Dendritic cell treated with granulocyte-macrophage colony-stimulating factor and Interleukin-4, amounts not matched to agents 40 ng/mL and 50 ng/mL, for 4 days (primary cell): Measurements from ENCODE around the gene KIF6.

Experiments
- H3K27ac Mint-ChIP-seq: one replicate; pipeline ENCODE4 v1.8.0; 2022; ENCODE audit warnings: mild to moderate bottlenecking, mixed read lengths
- H3K27me3 Mint-ChIP-seq: one replicate; pipeline ENCODE4 v1.8.0; 2022; ENCODE audit warnings: mild to moderate bottlenecking, mixed read lengths
- H3K36me3 Mint-ChIP-seq: one replicate; pipeline ENCODE4 v1.8.0; 2022; ENCODE audit warnings: low read depth, mixed read lengths
- H3K4me1 Mint-ChIP-seq: one replicate; pipeline ENCODE4 v1.8.0; 2022; ENCODE audit warnings: low read depth, mixed read lengths
- H3K4me3 Mint-ChIP-seq: one replicate; pipeline ENCODE4 v1.8.0; 2022; ENCODE audit warnings: mild to moderate bottlenecking, moderate library complexity, mixed read lengths
- H3K9me3 Mint-ChIP-seq: one replicate; pipeline ENCODE4 v1.8.0; 2022; ENCODE audit warnings: mixed read lengths
- intact Hi-C: fragments of 100-400 bp; cut with micrococcal nuclease; formaldehyde crosslinking; loops from one replicate; pipeline ENCODE4 v1.15.0; 2022

Gene KIF6

GRCh38 chr6:39430446-39430845 is 294.8 kb downstream of the KIF6 start:
- Mint-ChIP-seq H3K27ac (no peak overlapping the region), H3K4me3 (no peak overlapping the region), H3K36me3 (no peaks in the 10 kb centered on the region), H3K9me3 (no peaks in the 10 kb centered on the region), H3K27me3 (peaks cover 1% of the 10 kb centered on the region), H3K4me1 (peaks cover 11% of the 10 kb centered on the region)
- intact Hi-C loops: no loop called here

- H3K4me1 Mint-ChIP-seq: peaks cover 11% of the 10 kb centered on the region
- H3K4me3 Mint-ChIP-seq: no peak overlapping the region
- H3K27ac Mint-ChIP-seq: no peak overlapping the region
- no peaks in the 10 kb centered on the region for H3K27me3 Mint-ChIP-seq
- intact Hi-C loops: no loop called here
- H3K9me3 Mint-ChIP-seq: no peaks in the 10 kb centered on the region
- no peaks in the 10 kb centered on the region for H3K36me3 Mint-ChIP-seq
These were observed 296.4 kb downstream of the KIF6 start for GRCh38 chr6:39428816-39429215.

GRCh38 chr6:39428152-39428551 is 297.1 kb downstream of the KIF6 start:
- peaks cover 11% of the 10 kb centered on the region for H3K4me1 Mint-ChIP-seq
- no peaks in the 10 kb centered on the region for H3K36me3 Mint-ChIP-seq
- H3K4me3 Mint-ChIP-seq: no peak overlapping the region
- no peaks in the 10 kb centered on the region for H3K9me3 Mint-ChIP-seq
- no peaks in the 10 kb centered on the region for H3K27me3 Mint-ChIP-seq
- H3K27ac Mint-ChIP-seq: no peak overlapping the region
- intact Hi-C loops: no loop called here

- intact Hi-C loops: no loop called here
These were observed 299.1 kb downstream of the KIF6 start for GRCh38 chr6:39426073-39426456.

GRCh38 chr6:39425346-39426072 is 299.7 kb downstream of the KIF6 start:
- Mint-ChIP-seq H3K27ac (no peak overlapping the region), H3K36me3 (no peaks in the 10 kb centered on the region), H3K4me1 (peaks cover 11% of the 10 kb centered on the region), H3K9me3 (no peaks in the 10 kb centered on the region), H3K4me3 (no peak overlapping the region), H3K27me3 (peaks cover 3% of the 10 kb centered on the region)
- intact Hi-C loops: no loop called here

More at GRCh38 chr6:39426073-39426456, 299.1 kb downstream of the KIF6 start:
- Mint-ChIP-seq H3K4me1 (peaks cover 11% of the 10 kb centered on the region), H3K27ac (no peak overlapping the region), H3K27me3 (peaks cover 3% of the 10 kb centered on the region), H3K36me3 (no peaks in the 10 kb centered on the region), H3K4me3 (no peak overlapping the region), H3K9me3 (no peaks in the 10 kb centered on the region)

- no peak overlapping the region for H3K4me3 Mint-ChIP-seq
- H3K27ac Mint-ChIP-seq: no peak overlapping the region
- H3K9me3 Mint-ChIP-seq: no peaks in the 10 kb centered on the region
- peaks cover 3% of the 10 kb centered on the region for H3K27me3 Mint-ChIP-seq
- H3K4me1 Mint-ChIP-seq: peaks cover 11% of the 10 kb centered on the region
- intact Hi-C loops: no loop called here
- H3K36me3 Mint-ChIP-seq: no peaks in the 10 kb centered on the region
These were observed 300.4 kb downstream of the KIF6 start for GRCh38 chr6:39424831-39425230.

- Mint-ChIP-seq H3K9me3 (no peaks in the 10 kb centered on the region), H3K4me3 (no peak overlapping the region), H3K4me1 (no peaks in the 10 kb centered on the region), H3K27me3 (peaks cover 3% of the 10 kb centered on the region), H3K36me3 (no peaks in the 10 kb centered on the region), H3K27ac (no peak overlapping the region)
- intact Hi-C loops: no loop called here
These were observed 303.0 kb downstream of the KIF6 start for GRCh38 chr6:39422238-39422637.

GRCh38 chr6:39421383-39422225 is 303.6 kb downstream of the KIF6 start:
- Mint-ChIP-seq H3K36me3 (no peaks in the 10 kb centered on the region), H3K9me3 (no peaks in the 10 kb centered on the region), H3K27ac (no peak overlapping the region), H3K27me3 (peaks cover 3% of the 10 kb centered on the region), H3K4me1 (no peaks in the 10 kb centered on the region), H3K4me3 (no peak overlapping the region)
- intact Hi-C loops: no loop called here

GRCh38 chr6:39420300-39421265 is 304.6 kb downstream of the KIF6 start:
- Mint-ChIP-seq H3K9me3 (no peaks in the 10 kb centered on the region), H3K27ac (no peak overlapping the region), H3K4me1 (no peaks in the 10 kb centered on the region), H3K4me3 (no peak overlapping the region), H3K36me3 (no peaks in the 10 kb centered on the region), H3K27me3 (peaks cover 3% of the 10 kb centered on the region)
- intact Hi-C loops: no loop called here

- Mint-ChIP-seq H3K4me1 (no peaks in the 10 kb centered on the region), H3K27me3 (peaks cover 3% of the 10 kb centered on the region), H3K27ac (no peak overlapping the region), H3K9me3 (no peaks in the 10 kb centered on the region), H3K36me3 (no peaks in the 10 kb centered on the region), H3K4me3 (no peak overlapping the region)
- intact Hi-C loops: no loop called here
These were observed 305.6 kb downstream of the KIF6 start for GRCh38 chr6:39419607-39420006.

GRCh38 chr6:39417440-39417839 is 307.8 kb downstream of the KIF6 start:
- no peaks in the 10 kb centered on the region for H3K4me1 Mint-ChIP-seq
- H3K9me3 Mint-ChIP-seq: no peaks in the 10 kb centered on the region
- no peak overlapping the region for H3K4me3 Mint-ChIP-seq
- H3K27ac Mint-ChIP-seq: no peak overlapping the region
- H3K36me3 Mint-ChIP-seq: no peaks in the 10 kb centered on the region
- intact Hi-C loops: no loop called here
- H3K27me3 Mint-ChIP-seq: peaks cover 3% of the 10 kb centered on the region

GRCh38 chr6:39416728-39417127 is 308.5 kb downstream of the KIF6 start:
- intact Hi-C loops: no loop called here
- H3K4me3 Mint-ChIP-seq: no peak overlapping the region

GRCh38 chr6:39416026-39416425 is 309.2 kb downstream of the KIF6 start:
- H3K4me1 Mint-ChIP-seq: no peaks in the 10 kb centered on the region
- no peak overlapping the region for H3K4me3 Mint-ChIP-seq
- H3K27ac Mint-ChIP-seq: no peak overlapping the region
- no peaks in the 10 kb centered on the region for H3K36me3 Mint-ChIP-seq
- no peaks in the 10 kb centered on the region for H3K9me3 Mint-ChIP-seq
- H3K27me3 Mint-ChIP-seq: no peaks in the 10 kb centered on the region
- intact Hi-C loops: no loop called here

More at GRCh38 chr6:39416728-39417127, 308.5 kb downstream of the KIF6 start:
- no peaks in the 10 kb centered on the region for H3K9me3 Mint-ChIP-seq
- no peaks in the 10 kb centered on the region for H3K27me3 Mint-ChIP-seq
- H3K4me1 Mint-ChIP-seq: no peaks in the 10 kb centered on the region
- H3K27ac Mint-ChIP-seq: no peak overlapping the region
- no peaks in the 10 kb centered on the region for H3K36me3 Mint-ChIP-seq

- Mint-ChIP-seq H3K36me3 (no peaks in the 10 kb centered on the region), H3K27me3 (no peaks in the 10 kb centered on the region), H3K4me1 (no peaks in the 10 kb centered on the region), H3K4me3 (no peak overlapping the region), H3K9me3 (no peaks in the 10 kb centered on the region), H3K27ac (no peak overlapping the region)
- intact Hi-C loops: no loop called here
These were observed 309.7 kb downstream of the KIF6 start for GRCh38 chr6:39415482-39415881.
